HG03175 (cell line): Measurements from ENCODE around the gene ATP13A3.

ENCODE experiments used
- ATAC-seq: cut with Tn5 transposase; IDR thresholded peaks from one replicate; pipeline ENCODE4 v1.9.1; 2021; ENCODE audit warnings: mild to moderate bottlenecking, moderate library complexity; ENCODE audit not compliant: unreplicated experiment

ATP13A3 gene

DNA sequence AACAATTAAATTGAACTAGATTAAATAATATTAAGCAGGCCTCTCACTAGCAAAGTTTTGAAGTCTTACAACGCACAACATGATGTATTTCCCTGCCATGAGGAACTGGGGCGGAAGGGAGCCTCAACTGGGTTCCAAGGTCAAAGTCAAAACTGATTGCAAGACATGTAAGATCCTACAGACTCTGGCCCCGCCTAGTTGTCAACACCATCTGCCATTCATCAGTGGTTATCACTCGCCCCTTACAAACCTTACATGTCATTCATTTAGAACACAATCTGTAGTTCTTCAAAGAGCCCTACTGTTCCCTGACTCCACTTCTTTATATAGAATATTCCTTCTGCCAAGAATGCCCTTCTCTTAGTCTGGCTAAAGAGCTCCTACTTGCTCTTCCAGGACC, 10.0 kb downstream of the ATP13A3 start:
- no peak for ATAC-seq

DNA sequence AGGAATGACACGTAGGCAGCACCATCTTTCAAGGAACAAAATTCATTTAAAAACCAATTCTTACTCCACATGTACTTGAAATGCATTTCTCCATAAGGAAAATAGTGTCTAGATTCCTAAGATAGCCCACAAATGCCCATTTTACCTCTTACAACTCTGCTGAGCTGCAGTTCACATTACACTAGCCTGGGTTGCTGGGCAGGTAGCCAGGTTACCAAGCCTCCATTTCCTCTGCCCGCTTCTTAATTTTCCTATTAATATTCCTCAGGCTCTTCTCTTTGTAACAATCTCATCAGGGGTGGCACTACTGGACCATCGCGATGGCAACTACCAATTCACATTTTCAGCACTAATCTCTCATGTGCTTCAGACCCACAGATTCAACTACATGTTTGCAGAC, 10.8 kb downstream of the ATP13A3 start:
- no peak for ATAC-seq

DNA sequence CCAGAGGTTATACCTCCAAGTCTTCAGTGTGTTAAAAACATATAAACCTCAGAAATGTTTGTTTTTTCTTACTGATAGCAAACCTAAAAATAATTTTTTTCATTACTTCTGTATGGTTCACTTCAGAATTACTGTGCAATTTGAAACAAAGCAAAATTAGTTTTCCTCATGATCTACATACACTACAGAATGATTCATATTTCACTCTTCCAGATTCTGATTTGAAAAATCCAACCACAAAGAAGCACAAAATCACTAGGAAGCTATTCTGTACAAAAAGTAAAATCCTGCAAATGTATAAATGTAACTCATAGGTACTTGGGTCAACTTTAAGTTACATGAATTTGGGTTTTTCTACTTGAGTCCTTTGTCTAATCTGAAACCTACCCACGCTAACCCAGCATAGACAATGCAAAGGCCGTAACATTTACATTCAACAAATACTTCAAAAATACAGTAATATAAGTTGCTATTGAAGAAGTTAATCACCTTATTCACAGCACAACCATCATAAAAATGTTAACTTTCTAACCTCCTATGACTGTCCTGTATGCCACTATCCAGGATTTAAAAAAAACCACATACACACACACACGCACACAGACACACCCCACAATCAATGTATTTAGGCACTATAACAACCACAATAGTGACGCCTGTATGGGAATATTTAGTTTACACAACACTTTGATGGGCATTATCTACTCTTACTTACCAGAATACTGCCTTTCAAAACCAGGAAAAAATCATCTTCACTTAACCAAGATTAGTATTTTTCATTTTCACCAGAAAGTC, 11.5 kb downstream of the ATP13A3 start:
- no peak for ATAC-seq

DNA sequence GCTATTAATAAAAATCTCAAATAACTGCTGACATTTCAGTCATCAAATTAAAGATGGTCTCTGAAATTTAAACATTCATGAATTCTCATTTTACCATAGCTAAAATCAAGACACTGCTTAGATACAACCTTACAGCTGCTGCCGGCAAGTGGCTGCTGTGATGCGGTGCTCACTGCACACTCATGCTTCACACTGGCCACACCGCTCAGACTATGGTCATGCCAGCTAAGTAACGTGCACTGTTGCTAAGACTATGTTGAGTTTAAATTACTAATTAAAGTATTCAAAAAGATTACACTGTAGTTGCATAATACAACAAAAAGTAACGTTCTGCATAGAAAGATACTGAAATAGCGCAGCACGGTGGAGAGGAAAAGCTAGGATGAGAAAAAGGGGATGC, 12.1 kb downstream of the ATP13A3 start:
- no peak for ATAC-seq

DNA sequence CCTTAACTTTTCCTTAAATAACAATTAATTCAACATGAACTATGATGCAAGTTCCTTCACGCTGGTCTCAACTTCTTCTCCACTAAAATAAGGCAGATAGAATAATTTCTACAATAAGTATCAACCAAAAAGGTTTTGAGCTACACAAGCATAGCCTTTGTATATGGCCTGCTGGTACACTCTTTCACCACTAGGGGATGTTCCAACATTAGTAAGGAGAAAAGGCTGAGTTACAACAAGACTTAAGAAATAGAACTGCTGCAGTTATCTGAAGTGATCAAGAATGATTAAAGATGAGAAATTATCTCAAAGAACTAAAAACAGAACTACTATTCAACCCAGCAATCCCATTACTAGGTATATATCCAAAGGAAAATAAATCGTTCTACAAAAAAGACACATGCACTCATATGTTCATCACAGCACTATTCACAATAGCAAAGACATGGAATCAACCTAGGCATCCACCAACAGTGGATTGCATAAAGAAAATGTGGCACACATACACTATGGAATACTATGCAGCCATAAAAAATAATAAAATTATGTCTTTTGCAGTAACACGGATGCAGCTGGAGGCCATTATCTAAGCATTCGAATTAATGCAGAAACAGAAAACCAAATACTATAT, 14.4 kb downstream of the ATP13A3 start:
- ATAC-seq: peak; percentile 88

DNA sequence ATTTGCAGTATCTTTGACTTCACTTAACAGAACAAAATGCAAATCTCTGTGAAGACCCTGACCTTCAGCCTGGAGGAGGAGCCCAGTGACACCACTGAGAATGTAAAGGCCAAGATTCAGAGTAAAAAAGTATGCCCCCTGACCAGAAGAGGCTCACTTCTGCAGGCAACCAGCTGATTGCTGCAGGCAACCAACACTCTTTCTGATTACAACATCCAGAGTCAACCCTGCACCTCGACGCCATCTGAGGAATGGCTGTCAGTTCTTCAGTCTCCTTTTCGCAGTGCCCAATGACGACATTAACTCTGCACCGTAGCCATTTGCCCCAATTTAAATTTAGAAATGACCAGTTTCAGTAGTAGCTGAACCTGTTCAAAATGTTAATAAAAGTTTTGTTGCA, 14.9 kb downstream of the ATP13A3 start:
- ATAC-seq: no peak

DNA sequence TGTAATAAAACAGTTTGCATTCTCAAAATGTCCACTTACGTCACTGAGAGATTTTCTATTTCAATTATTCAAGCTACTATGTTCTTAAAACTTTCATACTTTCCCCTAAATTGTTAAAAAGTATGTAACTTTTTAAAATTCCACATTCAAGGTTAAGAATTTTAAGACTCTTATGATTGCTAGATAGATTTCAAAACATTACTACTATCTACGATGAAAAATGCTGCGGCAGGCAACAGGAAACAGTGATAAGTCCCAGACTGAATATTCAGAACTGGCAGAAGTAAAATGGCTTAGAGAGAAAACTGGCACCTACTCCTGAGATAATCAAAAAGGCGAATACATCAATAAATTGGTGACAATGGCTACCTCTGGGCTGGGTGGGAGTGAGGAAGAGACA, 16.2 kb downstream of the ATP13A3 start:
- ATAC-seq: no peak

DNA sequence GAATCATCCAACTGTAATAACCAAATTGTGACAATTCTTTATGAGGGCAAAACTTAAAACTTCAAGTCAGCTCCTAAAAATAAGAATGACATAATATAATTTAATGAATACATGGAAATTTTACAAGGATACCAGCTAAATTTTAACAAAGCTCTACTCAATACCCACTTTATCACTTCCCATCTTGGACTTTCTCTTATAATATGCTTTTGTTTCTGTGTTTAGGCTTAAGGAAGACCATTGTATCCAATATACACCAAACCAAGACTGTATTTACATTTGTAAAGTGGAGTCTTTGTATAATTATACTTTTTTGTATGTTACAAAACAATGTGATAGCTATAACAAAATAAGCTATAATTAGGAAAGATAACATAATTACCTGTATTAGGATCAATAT, 16.8 kb downstream of the ATP13A3 start:
- ATAC-seq: no peak

DNA sequence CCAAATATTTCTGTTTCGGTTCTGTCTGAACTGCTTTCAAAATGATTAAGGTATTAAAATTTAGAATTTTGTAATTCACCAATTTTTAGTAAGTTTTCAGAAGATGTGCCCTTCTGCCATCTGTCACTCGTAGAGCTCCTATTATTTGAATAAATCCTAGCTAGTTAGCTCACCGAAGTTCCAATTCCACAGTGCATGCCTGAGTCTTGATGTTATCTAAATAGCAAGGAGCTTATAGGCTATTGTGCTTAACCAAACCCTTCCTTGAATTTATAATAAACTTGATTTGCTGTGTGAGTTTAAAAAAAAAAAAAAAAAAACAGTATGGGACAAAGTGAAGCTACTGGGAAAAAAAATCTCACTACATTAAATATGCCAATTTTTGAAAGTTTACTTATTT, 18.7 kb downstream of the ATP13A3 start:
- no peak for ATAC-seq

DNA sequence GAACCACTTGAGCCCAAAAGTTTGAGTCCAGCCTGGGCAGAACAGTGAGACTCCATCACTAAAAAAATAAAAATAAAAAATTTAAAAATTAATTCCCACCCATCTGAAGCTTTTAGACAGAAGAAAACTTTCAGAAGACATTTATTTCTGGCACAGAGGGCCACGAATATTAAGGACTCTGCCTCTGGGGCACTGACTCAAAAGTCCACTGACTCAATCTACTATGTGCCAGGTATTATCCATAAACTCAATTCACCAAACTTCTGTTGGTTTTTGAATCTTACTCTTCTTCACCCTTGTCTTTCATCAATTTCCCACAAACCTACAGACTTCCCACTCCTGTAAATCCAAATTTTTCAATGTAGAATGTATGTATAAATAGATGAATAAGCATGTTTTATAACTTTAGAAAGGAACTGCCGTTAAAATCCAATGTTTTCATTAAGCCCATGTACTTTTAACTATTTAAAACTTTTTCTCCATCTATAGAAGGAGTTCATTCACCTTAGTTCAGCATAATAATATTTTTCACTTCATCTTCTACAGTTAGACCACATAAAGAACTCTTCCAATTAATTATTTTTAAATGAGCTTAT, 19.9 kb downstream of the ATP13A3 start:
- ATAC-seq: no peak

DNA sequence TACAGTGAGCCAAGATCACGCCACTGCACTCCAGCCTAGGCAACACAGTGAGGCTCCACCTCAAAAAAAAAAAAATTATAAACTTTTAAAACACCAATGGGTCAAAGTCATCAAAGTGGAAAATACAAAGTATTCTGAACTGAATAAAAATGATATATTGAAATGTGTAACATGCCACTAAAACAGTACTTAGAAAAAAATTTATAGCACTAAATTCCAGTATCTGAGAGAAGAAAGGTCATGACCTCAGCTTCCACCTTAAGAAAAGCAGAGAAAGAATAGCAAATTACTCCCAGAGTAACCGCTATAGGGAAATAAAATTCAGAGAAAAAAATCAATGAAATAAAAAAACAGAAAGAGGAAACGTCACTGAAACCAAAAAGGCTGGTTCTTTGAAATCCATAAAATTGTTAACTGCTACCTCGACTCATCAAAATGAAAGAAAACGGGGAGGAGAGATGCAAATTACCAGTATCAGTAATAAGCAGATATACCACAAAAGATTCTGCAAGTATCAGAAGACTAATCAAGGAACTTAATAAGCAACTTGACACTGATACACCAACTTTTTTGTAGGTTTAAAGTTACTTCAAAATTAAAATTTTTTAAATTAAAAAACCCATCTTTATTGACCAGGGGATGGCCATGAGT, 20.8 kb downstream of the ATP13A3 start:
- no peak for ATAC-seq

DNA sequence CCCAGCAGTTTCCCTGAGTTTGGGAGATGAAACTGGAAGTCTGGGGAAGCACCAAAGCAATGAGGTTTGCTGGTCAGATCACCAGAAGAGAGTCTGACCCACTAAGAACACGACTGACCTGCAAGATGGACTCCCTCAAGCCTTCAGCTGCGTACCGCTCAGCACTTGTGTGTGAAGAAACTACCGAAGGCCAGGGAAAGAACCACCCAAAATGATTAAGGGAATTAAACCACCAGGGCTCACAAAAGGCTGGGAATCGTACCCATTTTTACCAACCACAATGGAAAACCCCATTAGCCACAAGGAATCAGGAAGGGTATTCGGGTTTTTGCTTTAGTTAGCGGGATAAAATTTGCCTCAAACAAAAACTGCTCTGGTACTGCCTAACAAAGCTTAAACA, 21.6 kb downstream of the ATP13A3 start:
- no peak for ATAC-seq

DNA sequence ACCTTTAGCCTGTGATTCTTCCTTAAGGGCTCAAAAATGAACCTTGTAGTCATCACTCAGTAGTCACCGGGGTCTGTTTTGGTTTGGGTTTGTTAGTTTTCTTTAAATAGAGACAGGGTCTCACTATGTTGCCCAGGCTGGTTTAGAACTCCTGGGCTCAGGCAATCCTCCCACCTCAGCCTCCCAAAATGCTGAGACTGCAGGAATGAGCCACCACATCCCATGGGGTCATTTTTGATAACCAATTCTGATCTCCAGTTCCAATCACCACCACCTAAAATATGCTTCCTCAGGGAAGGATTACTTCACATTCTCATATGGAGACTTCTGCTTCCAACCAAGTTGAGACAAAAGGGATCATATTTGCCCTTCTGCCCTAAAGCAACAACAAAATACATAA, 22.1 kb downstream of the ATP13A3 start:
- no peak for ATAC-seq

DNA sequence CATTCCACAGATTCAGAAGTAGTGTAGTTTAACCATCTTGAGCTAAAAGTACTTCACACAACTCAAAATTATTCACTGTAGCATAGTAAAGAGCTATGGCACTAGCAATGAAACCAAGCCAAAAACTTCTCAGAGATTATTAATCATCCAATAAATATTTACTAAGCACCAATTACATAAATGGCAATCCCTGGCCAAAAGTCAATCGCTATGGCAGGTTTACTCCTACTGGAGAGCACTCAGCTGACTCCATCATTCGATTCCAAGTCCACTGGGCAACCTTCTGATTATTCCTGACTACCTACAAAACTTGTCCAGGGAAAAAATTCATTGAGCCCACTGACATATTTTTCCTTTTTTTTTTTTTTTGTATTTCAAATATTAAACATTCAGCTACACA, 23.9 kb downstream of the ATP13A3 start:
- no peak for ATAC-seq

DNA sequence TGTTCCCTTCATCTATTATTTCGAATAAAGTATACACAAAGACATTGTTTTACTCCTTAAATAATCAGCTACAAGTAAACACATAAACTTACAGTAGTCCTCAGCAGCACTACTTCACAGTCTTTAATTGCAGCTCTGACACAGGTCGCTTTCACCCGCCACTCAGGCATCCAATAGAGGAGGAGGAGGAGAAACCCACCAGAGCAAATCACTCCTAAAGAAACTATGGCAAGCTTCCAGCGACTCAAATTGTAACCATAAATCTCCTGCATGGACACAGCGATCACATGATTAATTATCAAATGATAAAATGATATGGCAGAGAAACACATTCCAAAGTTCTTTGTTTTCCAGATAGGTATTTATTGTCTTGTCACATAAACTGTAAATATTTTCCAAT, 26.2 kb downstream of the ATP13A3 start:
- no peak for ATAC-seq

DNA sequence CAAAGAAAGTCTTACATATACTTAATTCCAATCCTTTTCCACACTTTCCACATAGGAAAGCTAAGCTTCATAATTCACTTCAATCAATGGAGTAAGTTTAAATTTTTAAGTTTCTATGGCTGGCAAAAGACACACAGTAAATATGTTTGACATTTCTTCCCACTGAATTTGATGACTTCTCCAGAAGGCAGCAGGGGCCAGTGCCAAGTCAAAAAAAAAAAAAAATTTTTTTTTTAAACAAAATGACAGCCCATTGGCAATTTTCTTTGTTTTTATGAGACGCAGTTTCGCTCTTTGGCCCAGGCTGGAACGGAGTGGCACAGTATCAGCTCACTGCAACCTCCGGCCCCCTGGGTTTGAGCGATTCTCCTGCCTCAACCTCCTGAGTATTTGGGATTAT, 28.7 kb downstream of the ATP13A3 start:
- ATAC-seq: no peak

DNA sequence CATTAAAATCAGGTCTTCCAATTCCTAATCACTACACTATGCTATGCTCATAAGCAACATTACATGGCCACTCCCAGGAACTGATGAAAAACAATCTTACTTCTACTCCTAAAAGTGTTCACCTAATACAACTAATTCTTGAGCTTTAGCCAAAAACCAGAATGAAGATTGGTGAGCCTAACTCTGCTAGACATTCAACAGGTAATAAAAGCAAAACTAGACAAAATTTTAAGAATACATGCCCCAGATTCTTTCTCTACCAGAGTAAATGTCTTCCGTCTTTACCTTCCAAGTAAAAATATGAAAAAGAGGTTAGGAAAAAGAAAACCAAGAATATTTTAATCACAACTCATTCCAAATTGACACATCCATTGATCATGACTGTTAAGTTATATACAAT, 31.3 kb downstream of the ATP13A3 start:
- no peak for ATAC-seq

DNA sequence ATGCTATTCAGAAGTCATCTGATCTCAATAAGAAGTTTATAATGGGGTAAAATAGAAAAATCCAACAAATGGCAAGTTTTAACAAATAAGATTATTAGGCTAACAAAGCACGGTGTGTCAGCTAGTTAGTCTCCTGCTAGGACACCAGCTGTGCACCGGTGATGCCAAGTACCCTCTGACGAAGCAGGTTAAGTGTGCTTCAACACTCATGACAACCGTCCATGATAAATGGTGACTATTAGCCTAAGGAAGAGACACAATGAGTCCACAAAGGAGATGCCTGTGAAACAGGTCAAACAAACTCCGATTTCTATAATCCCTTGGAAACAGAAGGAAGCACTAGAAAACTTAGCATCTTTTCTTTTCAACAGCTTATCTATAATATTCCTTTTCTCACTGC, 36.5 kb downstream of the ATP13A3 start:
- ATAC-seq: no peak

DNA sequence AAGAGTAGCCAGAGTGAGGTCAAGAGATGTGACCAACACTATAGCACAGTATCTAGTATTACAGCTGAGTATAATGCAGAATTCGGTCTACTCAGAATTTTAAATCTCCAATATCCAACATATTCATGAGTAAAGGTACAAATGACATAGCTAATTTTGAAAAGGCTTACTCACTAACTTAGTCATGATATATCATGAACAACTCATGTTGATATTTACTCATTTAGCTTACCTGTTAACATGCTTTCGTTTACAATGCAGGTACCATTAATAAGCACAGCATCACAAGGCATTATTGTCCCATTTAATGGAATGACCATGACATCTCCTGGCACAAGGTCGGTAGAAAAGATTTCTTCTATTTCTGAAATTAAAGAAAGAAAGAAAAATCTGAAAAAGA, 36.9 kb downstream of the ATP13A3 start:
- ATAC-seq: no peak

DNA sequence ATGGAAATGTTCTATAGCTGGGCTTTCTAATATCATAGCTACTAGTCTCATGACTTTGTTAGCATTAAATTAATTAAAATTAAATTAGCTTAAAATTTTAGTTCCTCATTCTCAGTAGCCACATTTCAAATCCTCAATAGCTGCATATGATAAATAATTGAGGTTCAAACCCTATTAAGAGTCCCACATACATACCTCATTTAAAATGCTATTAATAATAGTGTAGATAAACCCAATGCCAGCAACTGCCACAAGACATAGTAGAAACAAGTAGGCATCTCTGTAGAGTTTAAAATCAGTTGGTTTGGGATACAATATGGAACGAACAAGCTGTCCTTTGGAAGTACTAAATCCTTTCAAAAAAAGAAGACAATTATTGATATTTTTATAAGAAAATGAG, 39.1 kb downstream of the ATP13A3 start:
- no peak for ATAC-seq

DNA sequence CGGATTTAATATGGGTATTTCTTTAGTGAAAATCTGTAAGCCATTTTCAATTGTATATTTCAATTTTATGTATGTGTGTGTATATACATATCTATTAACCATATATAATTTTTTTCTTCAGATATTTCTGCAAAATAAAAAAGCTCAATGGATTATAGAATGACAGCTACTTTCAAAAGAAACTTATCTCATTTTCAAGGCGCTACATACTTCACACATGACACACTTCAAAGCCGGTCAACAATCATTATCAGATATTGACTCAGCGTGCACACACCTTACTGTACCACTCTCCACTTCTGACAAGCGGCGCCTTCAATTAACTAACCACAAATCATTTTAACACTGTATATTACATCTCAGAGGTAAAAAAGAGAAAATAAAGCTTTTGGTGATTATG, 39.6 kb downstream of the ATP13A3 start:
- no peak for ATAC-seq

DNA sequence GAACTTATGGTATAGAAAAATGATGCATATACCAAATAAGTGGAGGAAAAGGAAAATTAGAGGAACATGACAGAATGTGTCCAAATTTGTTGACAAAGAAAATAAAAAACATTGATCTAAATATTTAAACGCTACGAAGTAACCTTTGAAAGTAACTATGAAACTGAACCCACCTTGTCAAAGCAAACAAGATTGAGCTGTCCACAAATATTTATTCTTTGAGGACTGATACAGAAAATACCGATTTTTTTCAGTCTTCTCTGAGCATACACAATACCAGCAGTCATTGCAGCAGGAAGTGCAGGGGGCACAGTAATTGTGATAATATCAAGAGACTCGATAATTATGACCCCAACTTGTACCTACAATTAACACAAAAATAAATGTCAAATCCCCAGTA, 40.0 kb downstream of the ATP13A3 start:
- no peak for ATAC-seq
